Measurements from ENCODE around the gene TRAPPC12.

- no peak for TF ChIP-seq CTCF (IDR thresholded peaks at IDR 0.05; ENCODE audit: borderline replicate concordance, extremely low read depth, low read length, poor library complexity, severe bottlenecking)
- TF ChIP-seq EZH2 (IDR thresholded peaks at IDR 0.05; ENCODE audit: borderline replicate concordance, low read depth, low read length, severe bottlenecking), result no peak
Observed at GRCh38 chr2:3332133-3332532, 47.4 kb upstream of the TRAPPC12 start.

All from DND-41 (cell line).